Panc1 (cell line): Measurements from ENCODE around the gene RAI14. TPM values are rescaled to one million over a fixed set of nuclear protein-coding genes. Genes with fewer than 3 reads are reported as not detected.

Source experiments
- ATAC-seq: fragments of 200-7000 bp; cut with Tn5 transposase; 2 replicates; pipeline ENCODE4 v1.9.1; 2020; ENCODE audit warnings: mild to moderate bottlenecking, moderate library complexity
- BruUV-seq: library from RNA; stranded (reverse); fragments of 400-500 nt; replicated peaks from 2 replicates; lab custom pipeline; 2021; lab: Mats Ljungman, UMichigan
- CTCF ChIA-PET: fragments of 300-600 bp; sonication (Branson Sonifier 250); formaldehyde crosslinking; loops from one replicate; lab custom pipeline; 2022; ENCODE audit warnings: antibody characterized with exemption; lab: Charles Lee
- POLR2A ChIA-PET: fragments of 300-600 bp; sonication (Branson Sonifier 250); formaldehyde crosslinking; loops from one replicate; lab custom pipeline; 2022; ENCODE audit warnings: antibody characterized with exemption; lab: Charles Lee
- DNase-seq: peaks from one replicate; pipeline ENCODE4 v3.0.0-alpha.2; 2010; ENCODE audit warnings: low read depth, low spot score
- H3K27ac ChIP-seq: 2 replicates; pipeline ENCODE4 v1.5.1; 2011; ENCODE audit warnings: mild to moderate bottlenecking, low read length, inconsistent platforms
- H3K27me3 ChIP-seq: fragments of 200-500 bp; sonication (Bioruptor generic); 2 replicates; pipeline ENCODE4 v1.6.0; 2014; ENCODE audit warnings: low read length, inconsistent platforms; ENCODE audit not compliant: control insufficient read depth, insufficient read depth
- H3K36me3 ChIP-seq: fragments of 200-500 bp; sonication (Bioruptor generic); 2 replicates; pipeline ENCODE4 v1.5.1; 2014; ENCODE audit warnings: inconsistent platforms, mild to moderate bottlenecking, low read length, moderate library complexity; ENCODE audit not compliant: control insufficient read depth, insufficient read depth
- H3K4me1 ChIP-seq: 2 replicates; pipeline ENCODE4 v1.5.1; 2011; ENCODE audit warnings: inconsistent platforms, mild to moderate bottlenecking, low read length, moderate library complexity; ENCODE audit not compliant: control insufficient read depth, insufficient read depth
- H3K4me3 ChIP-seq, 2 experiments: 2 replicates each; pipeline ENCODE4 v1.5.1; 2011 to 2012; ENCODE audit warnings: low read depth in 2 of 2, low read length in 2 of 2, mild to moderate bottlenecking in 2 of 2, inconsistent platforms in 1 of 2, moderate library complexity in 1 of 2
- H3K9me3 ChIP-seq: fragments of 200-500 bp; sonication (Bioruptor generic); 2 replicates; pipeline ENCODE4 v1.5.1; 2014; ENCODE audit warnings: low read depth, mild to moderate bottlenecking, inconsistent platforms, low read length, moderate library complexity; ENCODE audit not compliant: control insufficient read depth, insufficient read depth
- CTCF ChIP-seq: fragments of 450-650 bp; IDR thresholded peaks from 2 replicates; pipeline ENCODE4 v1.5.1; 2017; ENCODE audit warnings: mild to moderate bottlenecking
- POLR2AphosphoS5 ChIP-seq: IDR thresholded peaks from 2 replicates; pipeline ENCODE4 v1.6.1; 2012; ENCODE audit warnings: mild to moderate bottlenecking, low read depth, low read length, moderate library complexity
- REST ChIP-seq, 2 experiments: IDR thresholded peaks; 2 replicates each; pipeline ENCODE4 v1.6.1; 2011 to 2012; ENCODE audit warnings: low read depth in 2 of 2, control low read depth in 1 of 2, low read length in 1 of 2, mild to moderate bottlenecking in 1 of 2, moderate library complexity in 1 of 2; ENCODE audit not compliant: insufficient read depth in 1 of 2
- SIN3A ChIP-seq: IDR thresholded peaks from 2 replicates; pipeline ENCODE4 v1.6.1; 2012; ENCODE audit warnings: low read depth, mild to moderate bottlenecking, low read length, moderate library complexity, borderline replicate concordance; ENCODE audit not compliant: insufficient read depth
- TCF7L2 ChIP-seq: IDR thresholded peaks from 2 replicates; pipeline ENCODE4 v1.6.1; 2011; ENCODE audit warnings: mild to moderate bottlenecking, low read depth, low read length, inconsistent platforms
- in situ Hi-C: cut with HindIII; loops from 2 replicates; pipeline ENCODE4 v1.10.0; 2016; ENCODE audit warnings: low sequenced_read_pairs, low pct_unique_long_range_greater_than_20kb
- intact Hi-C: fragments of 100-400 bp; cut with micrococcal nuclease; formaldehyde crosslinking; loops from one replicate; pipeline ENCODE4 v1.10.0; 2022; ENCODE audit not compliant: unreplicated experiment
- total RNA-seq: library from RNA; stranded (reverse); gene quantifications from one replicate; pipeline ENCODE4 v1.2.1, GENCODE V29; 2021; ENCODE audit not compliant: unreplicated experiment

The RAI14 gene
- total RNA-seq, 1 experiment from 2014 or later, result 18.5 TPM

DNA sequence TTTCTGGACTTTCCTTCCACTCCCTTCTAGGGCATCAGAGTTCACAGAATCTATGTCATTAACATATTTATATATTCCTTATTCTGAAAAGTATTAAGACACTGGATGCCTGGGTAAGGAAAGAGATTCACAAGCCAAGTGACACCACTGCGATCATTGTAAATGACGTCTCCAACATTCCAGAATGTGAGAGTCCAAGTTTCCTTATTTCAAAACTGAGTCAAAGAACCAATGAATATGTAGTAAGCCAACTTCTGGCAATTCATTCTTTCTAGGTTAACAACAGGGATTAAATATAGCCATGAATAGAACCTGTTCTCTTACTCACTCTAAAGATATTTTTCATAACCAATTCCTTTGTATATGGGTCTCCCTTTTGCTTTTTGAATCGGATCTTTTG is 18.1 kb downstream of the RAI14 start:
- Histone ChIP-seq H3K9me3 (no peaks in the 10 kb centered on the region), H3K4me1 (no peaks in the 10 kb centered on the region), H3K36me3 (no peaks in the 10 kb centered on the region), H3K27me3 (no peaks in the 10 kb centered on the region), H3K4me3 (no peak overlapping the region), H3K27ac (no peak overlapping the region)
- in situ Hi-C loops, result no loop called here
- intact Hi-C loops, result no loop called here
- BruUV-seq, result no TSS peak
- DNase-seq, result no peak
- ChIA-PET POLR2A (no interaction called here), CTCF (no interaction called here)
- TF ChIP-seq CTCF, result no peak
- no peak for ATAC-seq

DNA sequence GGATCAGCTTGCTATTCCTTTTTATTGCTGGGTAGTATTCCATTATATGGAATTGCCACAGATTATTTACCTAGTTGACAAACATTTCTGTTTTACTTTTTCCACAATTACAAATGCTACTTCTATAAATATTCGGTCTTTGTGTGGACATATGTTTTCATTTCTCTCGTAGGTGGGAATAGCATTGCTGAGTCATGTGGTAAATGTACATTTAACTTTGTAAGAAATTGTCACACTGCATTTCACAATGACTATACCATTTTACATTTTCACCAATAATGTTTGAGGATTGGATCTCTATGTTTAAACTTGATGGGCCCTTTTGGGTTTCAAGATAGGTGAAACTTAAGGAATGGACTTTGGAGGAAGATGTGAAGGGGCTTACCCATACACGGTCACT is 19.7 kb downstream of the RAI14 start:
- ChIA-PET CTCF (interaction anchor here (0.6 kb wide), 1 partner anchor 29 kb away, joined by 3 read pairs; no protein-coding TSS in a partner anchor), POLR2A (no interaction called here)
- no peaks in the 10 kb centered on the region for H3K9me3 ChIP-seq
- H3K36me3 ChIP-seq, result no peaks in the 10 kb centered on the region
- ATAC-seq (no peak), DNase-seq (no peak)
- TF ChIP-seq REST (IDR thresholded peaks at IDR 0.05; ENCODE audit: insufficient read depth in 1 of 2, low read depth in 2 of 2, low read length in 1 of 2) (no peak), CTCF (no peak), TCF7L2 (no peak), SIN3A (no peak), POLR2AphosphoS5 (no peak)
- no peaks in the 10 kb centered on the region for H3K4me1 ChIP-seq
- intact Hi-C loops, result no loop called here
- no peak overlapping the region for H3K27ac ChIP-seq
- in situ Hi-C loops, result no loop called here
- no TSS peak for BruUV-seq
- H3K27me3 ChIP-seq, result no peaks in the 10 kb centered on the region
- H3K4me3 ChIP-seq, result no peak overlapping the region

- Histone ChIP-seq H3K9me3 (no peaks in the 10 kb centered on the region), H3K27ac (no peak overlapping the region), H3K4me3 (no peak overlapping the region), H3K27me3 (no peaks in the 10 kb centered on the region), H3K4me1 (no peaks in the 10 kb centered on the region), H3K36me3 (no peaks in the 10 kb centered on the region)
- CTCF ChIA-PET, result no interaction called here
- TF ChIP-seq SIN3A (no peak), REST (IDR thresholded peaks at IDR 0.05; ENCODE audit: insufficient read depth in 1 of 2, low read depth in 2 of 2, low read length in 1 of 2) (no peak), TCF7L2 (no peak), CTCF (no peak), POLR2AphosphoS5 (no peak)
- POLR2A ChIA-PET, result no interaction called here
- intact Hi-C loops, result no loop called here
- no TSS peak for BruUV-seq
- in situ Hi-C loops, result no loop called here
- no peak for ATAC-seq
- no peak for DNase-seq
Measured at GRCh38 chr5:34676416-34676815, 20.3 kb downstream of the RAI14 start.
